ENCODE data around the gene CELSR1. TPM values are rescaled to one million over a fixed set of nuclear protein-coding genes. Genes with fewer than 3 reads are reported as not detected.

The CELSR1 gene
- total RNA-seq, 2 donors from 2014 or later: 24.2 to 38.2 TPM

GRCh38 chr22:46585340-46586122 is 48.1 kb upstream of the CELSR1 start:
- H3K4me3 ChIP-seq: no peak overlapping the region
- WGBS: 91% methylated on average over 19 of the region's 19 CpGs
- H3K27ac ChIP-seq: no peak overlapping the region
- no peaks in the 10 kb centered on the region for H3K4me1 ChIP-seq (replicated peaks)
- no peak for DNase-seq (ENCODE audit: low spot score)
- H3K9me3 ChIP-seq: no peaks in the 10 kb centered on the region
- no peaks in the 10 kb centered on the region for H3K27me3 ChIP-seq (replicated peaks; ENCODE audit: insufficient read depth)
- intact Hi-C loops (cut with DNase I): no loop called here
- no peaks in the 10 kb centered on the region for H3K36me3 ChIP-seq
- TF ChIP-seq POLR2AphosphoS5 (IDR thresholded peaks at IDR 0.05): no peak

GRCh38 chr22:46584081-46584921 is 46.9 kb upstream of the CELSR1 start:
- H3K4me3 ChIP-seq: no peak overlapping the region
- TF ChIP-seq POLR2A (IDR thresholded peaks at IDR 0.05): no peak
- TF ChIP-seq CTCF (IDR thresholded peaks at IDR 0.05): no peak
- no peak for TF ChIP-seq POLR2AphosphoS5 (IDR thresholded peaks at IDR 0.05)
- H3K27me3 ChIP-seq (replicated peaks; ENCODE audit: insufficient read depth): no peaks in the 10 kb centered on the region
- no peaks in the 10 kb centered on the region for H3K36me3 ChIP-seq
- intact Hi-C loops (cut with DNase I): no loop called here
- no peak overlapping the region for H3K27ac ChIP-seq
- no peaks in the 10 kb centered on the region for H3K4me1 ChIP-seq (replicated peaks)
- no peaks in the 10 kb centered on the region for H3K9me3 ChIP-seq
- DNase-seq (ENCODE audit: low spot score): no peak
- 66% methylated on average over 42 of the region's 43 CpGs for WGBS

GRCh38 chr22:46583571-46583970 is 46.2 kb upstream of the CELSR1 start:
- Histone ChIP-seq H3K27ac (no peak overlapping the region), H3K9me3 (no peaks in the 10 kb centered on the region), H3K4me1 (replicated peaks) (no peaks in the 10 kb centered on the region), H3K4me3 (no peak overlapping the region), H3K27me3 (replicated peaks; ENCODE audit: insufficient read depth) (no peaks in the 10 kb centered on the region), H3K36me3 (no peaks in the 10 kb centered on the region)
- intact Hi-C loops (cut with DNase I): no loop called here
- no peak for DNase-seq (ENCODE audit: low spot score)
- WGBS: 96% methylated on average over 11 of the region's 11 CpGs
- TF ChIP-seq CTCF (IDR thresholded peaks at IDR 0.05) (no peak), POLR2A (IDR thresholded peaks at IDR 0.05) (no peak), POLR2AphosphoS5 (IDR thresholded peaks at IDR 0.05) (no peak)

GRCh38 chr22:46582281-46582933 is 45.0 kb upstream of the CELSR1 start:
- intact Hi-C loops (cut with DNase I): no loop called here
- WGBS: 82% methylated on average over 14 of the region's 14 CpGs
- Histone ChIP-seq H3K9me3 (no peaks in the 10 kb centered on the region), H3K27ac (no peak overlapping the region), H3K4me3 (no peak overlapping the region), H3K36me3 (no peaks in the 10 kb centered on the region), H3K4me1 (replicated peaks) (no peaks in the 10 kb centered on the region), H3K27me3 (replicated peaks; ENCODE audit: insufficient read depth) (no peaks in the 10 kb centered on the region)
- no peak for TF ChIP-seq POLR2AphosphoS5 (IDR thresholded peaks at IDR 0.05)
- no peak for TF ChIP-seq POLR2A (IDR thresholded peaks at IDR 0.05)
- no peak for TF ChIP-seq CTCF (IDR thresholded peaks at IDR 0.05)
- no peak for DNase-seq (ENCODE audit: low spot score)

GRCh38 chr22:46581538-46582244 is 44.3 kb upstream of the CELSR1 start:
- TF ChIP-seq POLR2AphosphoS5 (IDR thresholded peaks at IDR 0.05): no peak
- no peak for TF ChIP-seq POLR2A (IDR thresholded peaks at IDR 0.05)
- no peak for TF ChIP-seq CTCF (IDR thresholded peaks at IDR 0.05)
- 86% methylated on average over 14 of the region's 14 CpGs for WGBS
- Histone ChIP-seq H3K4me1 (replicated peaks) (no peaks in the 10 kb centered on the region), H3K36me3 (no peaks in the 10 kb centered on the region), H3K9me3 (no peaks in the 10 kb centered on the region), H3K4me3 (no peak overlapping the region), H3K27me3 (replicated peaks; ENCODE audit: insufficient read depth) (no peaks in the 10 kb centered on the region), H3K27ac (no peak overlapping the region)
- DNase-seq (ENCODE audit: low spot score): no peak
- intact Hi-C loops (cut with DNase I): no loop called here
